K562 (cell line): Measurements from ENCODE around the gene ULK3. TPM values are rescaled to one million over a fixed set of nuclear protein-coding genes. Genes with fewer than 3 reads are reported as not detected.
A peak's percentile ranks its signal among the peaks of the same experiment; 100 is the strongest.

ENCODE experiments used
- ARHGAP35 ChIP-seq: fragments of 450-650 bp; IDR thresholded peaks from 2 replicates; pipeline ENCODE4 v1.6.1; 2018; ENCODE audit not compliant: partially characterized antibody
- BMI1 ChIP-seq: fragments of 150-350 bp; IDR thresholded peaks from 2 replicates; pipeline ENCODE4 v1.6.1; 2014; ENCODE audit warnings: low read length
- CHD4 ChIP-seq: fragments of 200-600 bp; sonication (generic); IDR thresholded peaks from 3 replicates; pipeline ENCODE4 v1.6.1; 2012; ENCODE audit warnings: low read depth, mild to moderate bottlenecking, mixed read lengths, low read length, inconsistent platforms; ENCODE audit not compliant: insufficient read depth, insufficient replicate concordance, poor library complexity, severe bottlenecking
- ETS2 ChIP-seq: IDR thresholded peaks from 2 replicates; pipeline ENCODE4 v1.6.1; 2016; ENCODE audit warnings: borderline replicate concordance, missing genetic modification characterization, mild to moderate bottlenecking, moderate library complexity, missing compliant biosample characterization; ENCODE audit not compliant: poor library complexity, severe bottlenecking
- NFYB ChIP-seq: IDR thresholded peaks from 2 replicates; pipeline ENCODE4 v1.6.1; 2011; ENCODE audit warnings: mild to moderate bottlenecking, moderate library complexity; ENCODE audit not compliant: insufficient read length; ENCODE audit errors: extremely low read depth
- POLR2A ChIP-seq: fragments of 450-650 bp; conservative IDR thresholded peaks from 2 replicates; pipeline ENCODE4 v1.6.1; 2016
- RBM39 ChIP-seq: fragments of 200-400 bp; formaldehyde crosslinking; optimal IDR thresholded peaks from 2 replicates; pipeline ENCODE3; 2018; ENCODE audit warnings: low read depth, low read length
- ZKSCAN3 ChIP-seq: fragments of 250-450 bp; sonication (Bioruptor Pico); IDR thresholded peaks from 2 replicates; pipeline ENCODE4 v1.4.0; 2020
- ZNF12 ChIP-seq: sonication (generic); formaldehyde crosslinking; IDR thresholded peaks from 2 replicates; pipeline ENCODE4 v1.4.0; 2020; ENCODE audit warnings: mild to moderate bottlenecking, missing genetic modification reagents
- ZNF253 ChIP-seq: fragments of 250-450 bp; sonication (Bioruptor Pico); conservative IDR thresholded peaks from 2 replicates; pipeline ENCODE4 v1.6.1; 2021; ENCODE audit warnings: mild to moderate bottlenecking
- ZNF696 ChIP-seq: fragments of 250-450 bp; sonication (Bioruptor Pico); conservative IDR thresholded peaks from 2 replicates; pipeline ENCODE4 v1.4.0; 2020; ENCODE audit warnings: mild to moderate bottlenecking, moderate library complexity
- ZNF785 ChIP-seq: fragments of 250-450 bp; sonication (Bioruptor Pico); IDR thresholded peaks from 2 replicates; pipeline ENCODE4 v1.4.0; 2020; ENCODE audit warnings: mild to moderate bottlenecking
- polyA plus RNA-seq, 8 experiments: library from polyadenylated mRNA; depleted of rRNA in 4 of 8; stranded (reverse) in 5 of 8; unstranded in 3 of 8; fragments of >200 nt; fragmentation: Nextera tagmentation in 2 of 8; fragmentation: Illumina TruSeq in 1 of 8; extraction: Ambion mirVana in 2 of 8; extraction: Trizol in 1 of 8; gene quantifications; 2 replicates each; pipeline versions ENCODE4 v1.2.1 to v1.2.3, GENCODE V29; 2011 to 2014; ENCODE audit warnings: inconsistent platforms in 1 of 8, missing spikeins in 1 of 8
- total RNA-seq, 7 experiments: library from RNA; depleted of rRNA in 6 of 7; stranded (reverse); fragments of >200 nt in 6 of 7; fragmentation: Illumina TruSeq in 2 of 7; extraction: Trizol in 2 of 7; gene quantifications; 2 replicates each; pipeline versions ENCODE4 v1.2.1 to v1.2.3, GENCODE V29; 2011 to 2021; ENCODE audit warnings: low replicate concordance in 1 of 7
- TF ChIP-seq, protein P1 (sequence below): fragments of 450-650 bp; formaldehyde crosslinking; IDR thresholded peaks from 2 replicates; pipeline ENCODE4 v1.4.0; 2020; ENCODE audit warnings: mild to moderate bottlenecking, moderate library complexity
- TF ChIP-seq, protein P2 (sequence below), 2 experiments: fragments of 450-650 bp; formaldehyde crosslinking in 1 of 2; IDR thresholded peaks; 2 replicates each; pipeline versions ENCODE4 v1.4.0 to v1.6.1; 2014 to 2020; ENCODE audit warnings: mild to moderate bottlenecking in 2 of 2, borderline replicate concordance in 1 of 2, low read depth in 1 of 2
- TF ChIP-seq, protein P3 (sequence below), 2 experiments: fragments of 150-350 bp in 1 of 2; IDR thresholded peaks; 2 replicates each; pipeline ENCODE4 v1.6.1; 2012 to 2016; ENCODE audit warnings: low read depth in 2 of 2, low read length in 2 of 2, mild to moderate bottlenecking in 1 of 2, moderate library complexity in 1 of 2

ULK3 gene
- total and polyA plus RNA-seq, 9 of the 15 experiments (the other 6 are each of a cell fraction or from before 2014, with no cell fraction given): 0.68 to 68.0 (median 34.9) TPM

- TF ChIP-seq, protein P1, sequence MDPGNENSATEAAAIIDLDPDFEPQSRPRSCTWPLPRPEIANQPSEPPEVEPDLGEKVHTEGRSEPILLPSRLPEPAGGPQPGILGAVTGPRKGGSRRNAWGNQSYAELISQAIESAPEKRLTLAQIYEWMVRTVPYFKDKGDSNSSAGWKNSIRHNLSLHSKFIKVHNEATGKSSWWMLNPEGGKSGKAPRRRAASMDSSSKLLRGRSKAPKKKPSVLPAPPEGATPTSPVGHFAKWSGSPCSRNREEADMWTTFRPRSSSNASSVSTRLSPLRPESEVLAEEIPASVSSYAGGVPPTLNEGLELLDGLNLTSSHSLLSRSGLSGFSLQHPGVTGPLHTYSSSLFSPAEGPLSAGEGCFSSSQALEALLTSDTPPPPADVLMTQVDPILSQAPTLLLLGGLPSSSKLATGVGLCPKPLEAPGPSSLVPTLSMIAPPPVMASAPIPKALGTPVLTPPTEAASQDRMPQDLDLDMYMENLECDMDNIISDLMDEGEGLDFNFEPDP (CRISPR knock-in tag): no peak
- TF ChIP-seq ARHGAP35: no peak
- no peak for TF ChIP-seq ZNF253 (CRISPR knock-in tag)
- TF ChIP-seq ETS2 (tag): no peak
- no peak for TF ChIP-seq ZNF785 (CRISPR knock-in tag)
- no peak for TF ChIP-seq CHD4
- no peak for TF ChIP-seq POLR2A
- TF ChIP-seq RBM39: no peak
- 0 out of 2 replicates have a peak, but pooled peaks have one; percentile 26 for TF ChIP-seq ZNF12 (CRISPR knock-in tag)
- TF ChIP-seq, protein P2, sequence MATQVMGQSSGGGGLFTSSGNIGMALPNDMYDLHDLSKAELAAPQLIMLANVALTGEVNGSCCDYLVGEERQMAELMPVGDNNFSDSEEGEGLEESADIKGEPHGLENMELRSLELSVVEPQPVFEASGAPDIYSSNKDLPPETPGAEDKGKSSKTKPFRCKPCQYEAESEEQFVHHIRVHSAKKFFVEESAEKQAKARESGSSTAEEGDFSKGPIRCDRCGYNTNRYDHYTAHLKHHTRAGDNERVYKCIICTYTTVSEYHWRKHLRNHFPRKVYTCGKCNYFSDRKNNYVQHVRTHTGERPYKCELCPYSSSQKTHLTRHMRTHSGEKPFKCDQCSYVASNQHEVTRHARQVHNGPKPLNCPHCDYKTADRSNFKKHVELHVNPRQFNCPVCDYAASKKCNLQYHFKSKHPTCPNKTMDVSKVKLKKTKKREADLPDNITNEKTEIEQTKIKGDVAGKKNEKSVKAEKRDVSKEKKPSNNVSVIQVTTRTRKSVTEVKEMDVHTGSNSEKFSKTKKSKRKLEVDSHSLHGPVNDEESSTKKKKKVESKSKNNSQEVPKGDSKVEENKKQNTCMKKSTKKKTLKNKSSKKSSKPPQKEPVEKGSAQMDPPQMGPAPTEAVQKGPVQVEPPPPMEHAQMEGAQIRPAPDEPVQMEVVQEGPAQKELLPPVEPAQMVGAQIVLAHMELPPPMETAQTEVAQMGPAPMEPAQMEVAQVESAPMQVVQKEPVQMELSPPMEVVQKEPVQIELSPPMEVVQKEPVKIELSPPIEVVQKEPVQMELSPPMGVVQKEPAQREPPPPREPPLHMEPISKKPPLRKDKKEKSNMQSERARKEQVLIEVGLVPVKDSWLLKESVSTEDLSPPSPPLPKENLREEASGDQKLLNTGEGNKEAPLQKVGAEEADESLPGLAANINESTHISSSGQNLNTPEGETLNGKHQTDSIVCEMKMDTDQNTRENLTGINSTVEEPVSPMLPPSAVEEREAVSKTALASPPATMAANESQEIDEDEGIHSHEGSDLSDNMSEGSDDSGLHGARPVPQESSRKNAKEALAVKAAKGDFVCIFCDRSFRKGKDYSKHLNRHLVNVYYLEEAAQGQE (IDR thresholded peaks at IDR 0.05; ENCODE audit: borderline replicate concordance): no peak
- TF ChIP-seq, protein P2 (CRISPR knock-in tag; IDR thresholded peaks at IDR 0.05; ENCODE audit: low read depth): no peak
- no peak for TF ChIP-seq BMI1
- no peak for TF ChIP-seq NFYB
- 0 out of 2 replicates have a peak, but pooled peaks have one; percentile 33 for TF ChIP-seq ZNF696 (CRISPR knock-in tag)
- TF ChIP-seq, protein P3, sequence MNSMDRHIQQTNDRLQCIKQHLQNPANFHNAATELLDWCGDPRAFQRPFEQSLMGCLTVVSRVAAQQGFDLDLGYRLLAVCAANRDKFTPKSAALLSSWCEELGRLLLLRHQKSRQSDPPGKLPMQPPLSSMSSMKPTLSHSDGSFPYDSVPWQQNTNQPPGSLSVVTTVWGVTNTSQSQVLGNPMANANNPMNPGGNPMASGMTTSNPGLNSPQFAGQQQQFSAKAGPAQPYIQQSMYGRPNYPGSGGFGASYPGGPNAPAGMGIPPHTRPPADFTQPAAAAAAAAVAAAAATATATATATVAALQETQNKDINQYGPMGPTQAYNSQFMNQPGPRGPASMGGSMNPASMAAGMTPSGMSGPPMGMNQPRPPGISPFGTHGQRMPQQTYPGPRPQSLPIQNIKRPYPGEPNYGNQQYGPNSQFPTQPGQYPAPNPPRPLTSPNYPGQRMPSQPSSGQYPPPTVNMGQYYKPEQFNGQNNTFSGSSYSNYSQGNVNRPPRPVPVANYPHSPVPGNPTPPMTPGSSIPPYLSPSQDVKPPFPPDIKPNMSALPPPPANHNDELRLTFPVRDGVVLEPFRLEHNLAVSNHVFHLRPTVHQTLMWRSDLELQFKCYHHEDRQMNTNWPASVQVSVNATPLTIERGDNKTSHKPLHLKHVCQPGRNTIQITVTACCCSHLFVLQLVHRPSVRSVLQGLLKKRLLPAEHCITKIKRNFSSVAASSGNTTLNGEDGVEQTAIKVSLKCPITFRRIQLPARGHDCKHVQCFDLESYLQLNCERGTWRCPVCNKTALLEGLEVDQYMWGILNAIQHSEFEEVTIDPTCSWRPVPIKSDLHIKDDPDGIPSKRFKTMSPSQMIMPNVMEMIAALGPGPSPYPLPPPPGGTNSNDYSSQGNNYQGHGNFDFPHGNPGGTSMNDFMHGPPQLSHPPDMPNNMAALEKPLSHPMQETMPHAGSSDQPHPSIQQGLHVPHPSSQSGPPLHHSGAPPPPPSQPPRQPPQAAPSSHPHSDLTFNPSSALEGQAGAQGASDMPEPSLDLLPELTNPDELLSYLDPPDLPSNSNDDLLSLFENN (IDR thresholded peaks at IDR 0.05; ENCODE audit: low read depth in 2 of 2, low read length in 2 of 2): no peak
- no peak for TF ChIP-seq ZKSCAN3 (CRISPR knock-in tag)
Measured at GRCh38 chr15:74889390-74889882, 46.5 kb upstream of the ULK3 start (continued).
